ENCODE results near the gene TMEM253. TPM values are rescaled to one million over a fixed set of nuclear protein-coding genes. Genes with fewer than 3 reads are reported as not detected.
A peak's percentile ranks its signal among the peaks of the same experiment; 100 is the strongest.

TMEM253 gene
- total RNA-seq, 6 donors from 2014 or later = 0.94 to 3.4 (median 1.4) TPM; not detected in 3

DNA sequence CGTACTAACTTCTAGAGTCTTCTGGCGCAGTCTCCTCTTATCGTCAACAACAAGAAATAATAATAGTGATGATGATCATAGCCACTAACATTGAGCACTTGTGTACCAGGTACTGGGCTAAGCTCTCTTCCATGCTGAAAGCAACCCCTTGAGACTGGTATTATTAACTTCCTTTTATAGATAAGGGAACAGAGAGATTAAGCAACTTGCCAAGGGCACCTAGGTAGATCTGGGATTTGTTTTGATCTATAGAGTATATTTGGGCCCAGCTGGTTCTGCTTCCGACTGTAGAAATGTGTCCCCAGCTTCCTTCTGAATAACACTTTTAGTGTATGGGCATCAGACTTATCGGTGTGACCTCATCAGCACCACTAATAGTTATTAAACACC, 1.3 kb upstream of the TMEM253 start:
- ATAC-seq (ENCODE audit: low FRiP score in 2 of 2) (no peak), DNase-seq (no peak)
- H3K4me3 ChIP-seq = peak overlapping the region in 1 of 4 donors; percentile 84
- H3K9me3 ChIP-seq = no peaks in the 10 kb centered on the region
- 56 to 57% methylated on average over 5 of the region's 5 CpGs for WGBS, 2 donors
- H3K27ac ChIP-seq = peak overlapping the region; percentile 87 to 97 (median 92)
- peaks cover 30 to 49% (median 42%) of the 10 kb centered on the region in 4 donors for H3K4me1 ChIP-seq
- TF ChIP-seq POLR2A (IDR thresholded peaks at IDR 0.05) = no peak
- no peak for TF ChIP-seq EP300 (IDR thresholded peaks at IDR 0.05)
- TF ChIP-seq POLR2AphosphoS5 (IDR thresholded peaks at IDR 0.05) = no peak
- TF ChIP-seq CTCF (IDR thresholded peaks at IDR 0.05) = no peak
- no peaks in the 10 kb centered on the region for H3K36me3 ChIP-seq
- H3K27me3 ChIP-seq = no peaks in the 10 kb centered on the region

DNA sequence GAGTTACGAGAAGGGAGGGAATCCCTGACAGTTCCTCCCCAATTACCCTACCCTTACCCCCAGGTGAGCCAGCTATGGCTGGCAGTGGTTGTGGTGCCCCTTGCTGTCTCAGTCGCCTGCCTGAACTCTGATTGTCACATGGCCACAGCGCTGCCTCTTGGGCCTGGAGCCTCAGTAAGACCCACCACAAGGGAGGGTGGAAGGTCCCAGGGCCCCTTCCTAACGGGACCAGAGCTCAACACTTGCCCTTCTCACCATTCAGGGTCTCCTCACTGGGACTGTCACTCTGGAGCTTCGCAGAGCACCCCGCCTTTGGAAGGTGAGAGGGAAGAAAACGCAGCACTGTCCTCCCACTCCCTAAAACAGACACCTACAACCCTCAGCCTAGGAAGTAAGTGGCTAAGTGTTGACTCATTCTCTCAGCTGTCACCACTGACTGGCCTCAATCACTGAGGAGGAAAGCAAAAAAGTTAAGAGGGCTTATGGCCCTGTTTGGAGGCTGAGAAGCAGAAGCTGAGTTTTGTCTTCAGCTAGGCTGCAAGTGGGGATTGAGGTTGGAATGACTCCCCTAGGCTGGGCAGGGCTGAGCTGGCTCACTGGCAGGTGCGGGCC, 1.0 kb downstream of the TMEM253 start:
- Histone ChIP-seq H3K9me3 (no peaks in the 10 kb centered on the region), H3K4me3 (no peak overlapping the region), H3K4me1 (peaks cover 49 to 63% (median 52%) of the 10 kb centered on the region in 4 donors), H3K27me3 (no peaks in the 10 kb centered on the region), H3K27ac (no peak overlapping the region), H3K36me3 (no peaks in the 10 kb centered on the region)
- TF ChIP-seq POLR2A (IDR thresholded peaks at IDR 0.05) (no peak), CTCF (IDR thresholded peaks at IDR 0.05) (no peak), POLR2AphosphoS5 (IDR thresholded peaks at IDR 0.05) (no peak), EP300 (IDR thresholded peaks at IDR 0.05) (no peak)
- WGBS, 2 donors = 80 to 91% methylated on average over 7 to 8 of the region's 8 CpGs
- no peak for ATAC-seq (ENCODE audit: low FRiP score in 2 of 2)
- peak in 1 of 2 donors; percentile 5 for DNase-seq

GRCh38 chr14:21102521-21103410, 1.9 kb downstream of the TMEM253 start:
- TF ChIP-seq EP300 (IDR thresholded peaks at IDR 0.05) (no peak), CTCF (IDR thresholded peaks at IDR 0.05) (no peak), POLR2A (IDR thresholded peaks at IDR 0.05) (no peak), POLR2AphosphoS5 (IDR thresholded peaks at IDR 0.05) (no peak)
- ATAC-seq (ENCODE audit: low FRiP score in 2 of 2) (no peak), DNase-seq (no peak)
- Histone ChIP-seq H3K27ac (peak overlapping the region in 3 of 4 donors; percentile 98 to 99 (median 98)), H3K27me3 (no peaks in the 10 kb centered on the region), H3K9me3 (no peaks in the 10 kb centered on the region), H3K4me3 (peak overlapping the region in 3 of 4 donors; percentile 53 to 88 (median 60)), H3K4me1 (peaks cover 45 to 59% (median 50%) of the 10 kb centered on the region in 4 donors), H3K36me3 (no peaks in the 10 kb centered on the region)
- WGBS, 2 donors = 19 to 28% methylated on average over 9 of the region's 9 CpGs

DNA sequence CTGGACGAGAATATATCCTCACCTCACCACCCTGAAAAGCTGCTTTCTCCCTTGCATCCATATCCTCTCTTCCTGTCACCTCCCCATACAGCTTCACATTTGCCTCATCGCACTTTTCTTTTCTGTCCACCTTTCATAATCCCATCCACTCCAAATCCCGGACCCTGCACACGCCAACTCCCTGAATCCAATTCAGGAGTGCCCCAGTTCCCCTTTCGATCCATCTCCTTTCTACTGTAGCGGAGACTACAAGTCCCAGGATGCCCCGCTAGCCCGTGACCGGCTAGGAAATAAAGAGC, 2.5 kb downstream of the TMEM253 start:
- TF ChIP-seq EP300 (IDR thresholded peaks at IDR 0.05) = no peak
- TF ChIP-seq CTCF (IDR thresholded peaks at IDR 0.05) = no peak
- TF ChIP-seq POLR2A (IDR thresholded peaks at IDR 0.05) = no peak
- no peak for TF ChIP-seq POLR2AphosphoS5 (IDR thresholded peaks at IDR 0.05)
- H3K27ac ChIP-seq = peak overlapping the region; percentile 95 to 99 (median 98)
- no peaks in the 10 kb centered on the region for H3K27me3 ChIP-seq
- H3K36me3 ChIP-seq = no peaks in the 10 kb centered on the region
- no peaks in the 10 kb centered on the region for H3K9me3 ChIP-seq
- H3K4me3 ChIP-seq = peak overlapping the region in 3 of 4 donors; percentile 53 to 88 (median 60)
- 0 to 1% methylated on average over 9 of the region's 9 CpGs for WGBS, 2 donors
- ATAC-seq (ENCODE audit: low FRiP score in 2 of 2) (no peak), DNase-seq (no peak)
- H3K4me1 ChIP-seq = peaks cover 45 to 58% (median 50%) of the 10 kb centered on the region in 4 donors
